ENCODE measurements around the gene GRPR.

Gene GRPR

GRCh38 chrX:16123222-16123786 lies at the start of gene GRPR:
Gene GRPR (plus strand): TSS chrX:16123565. CDS start chrX:16123954, 389 bp downstream.
- Mint-ChIP-seq H3K9me3 (peaks cover 2% of the 10 kb centered on the region), H3K36me3 (no peaks in the 10 kb centered on the region), H3K4me1 (peaks cover 24% of the 10 kb centered on the region), H3K27ac (no peak within 1 kb of the TSS), H3K4me3 (no peak within 1 kb of the TSS), H3K27me3 (peaks cover 9% of the 10 kb centered on the region)
- DNase-seq = peak; percentile 72
- CTCF ChIA-PET = interaction anchor here (0.6 to 0.9 kb wide), 2 partner anchors 89 to 548 kb away, joined by 3 to 4 read pairs; no protein-coding TSS in a partner anchor

GRCh38 chrX:16075087-16075486 lies 48.3 kb upstream of the GRPR start:
- no peak overlapping the region for H3K27ac Mint-ChIP-seq
- no peaks in the 10 kb centered on the region for H3K27me3 Mint-ChIP-seq
- no peaks in the 10 kb centered on the region for H3K9me3 Mint-ChIP-seq
- no peak for DNase-seq
- no peaks in the 10 kb centered on the region for H3K4me1 Mint-ChIP-seq
- no peaks in the 10 kb centered on the region for H3K36me3 Mint-ChIP-seq
- H3K4me3 Mint-ChIP-seq = no peak overlapping the region
- CTCF ChIA-PET = no interaction called here

GRCh38 chrX:16076834-16077233 lies 46.5 kb upstream of the GRPR start:
- DNase-seq = no peak
- no peak overlapping the region for H3K4me3 Mint-ChIP-seq
- no peaks in the 10 kb centered on the region for H3K4me1 Mint-ChIP-seq
- no peaks in the 10 kb centered on the region for H3K9me3 Mint-ChIP-seq
- CTCF ChIA-PET = no interaction called here
- no peaks in the 10 kb centered on the region for H3K36me3 Mint-ChIP-seq
- no peaks in the 10 kb centered on the region for H3K27me3 Mint-ChIP-seq
- H3K27ac Mint-ChIP-seq = no peak overlapping the region

GRCh38 chrX:16077811-16078210 lies 45.6 kb upstream of the GRPR start:
- Mint-ChIP-seq H3K4me3 (no peak overlapping the region), H3K36me3 (no peaks in the 10 kb centered on the region), H3K9me3 (no peaks in the 10 kb centered on the region), H3K27me3 (no peaks in the 10 kb centered on the region), H3K4me1 (no peaks in the 10 kb centered on the region), H3K27ac (no peak overlapping the region)
- DNase-seq = no peak
- CTCF ChIA-PET = no interaction called here

- Mint-ChIP-seq H3K27me3 (no peaks in the 10 kb centered on the region), H3K36me3 (no peaks in the 10 kb centered on the region), H3K27ac (no peak overlapping the region), H3K4me3 (no peak overlapping the region), H3K4me1 (no peaks in the 10 kb centered on the region), H3K9me3 (no peaks in the 10 kb centered on the region)
- no peak for DNase-seq
- CTCF ChIA-PET = no interaction called here
These were observed 42.0 kb upstream of the GRPR start for GRCh38 chrX:16081357-16081756.

GRCh38 chrX:16082470-16083085 lies 40.8 kb upstream of the GRPR start:
- DNase-seq = no peak
- CTCF ChIA-PET = no interaction called here
- no peak overlapping the region for H3K4me3 Mint-ChIP-seq

GRCh38 chrX:16087076-16087475 lies 36.3 kb upstream of the GRPR start:
- Mint-ChIP-seq H3K4me3 (no peak overlapping the region), H3K27me3 (no peaks in the 10 kb centered on the region), H3K4me1 (no peaks in the 10 kb centered on the region), H3K9me3 (no peaks in the 10 kb centered on the region), H3K27ac (no peak overlapping the region), H3K36me3 (no peaks in the 10 kb centered on the region)
- CTCF ChIA-PET = no interaction called here
- DNase-seq = no peak

More at GRCh38 chrX:16082470-16083085, 40.8 kb upstream of the GRPR start:
- no peaks in the 10 kb centered on the region for H3K4me1 Mint-ChIP-seq
- no peaks in the 10 kb centered on the region for H3K27me3 Mint-ChIP-seq
- H3K36me3 Mint-ChIP-seq = no peaks in the 10 kb centered on the region
- no peaks in the 10 kb centered on the region for H3K9me3 Mint-ChIP-seq
- no peak overlapping the region for H3K27ac Mint-ChIP-seq

GRCh38 chrX:16089086-16089485 lies 34.3 kb upstream of the GRPR start:
- CTCF ChIA-PET = no interaction called here
- Mint-ChIP-seq H3K27me3 (no peaks in the 10 kb centered on the region), H3K27ac (no peak overlapping the region), H3K4me3 (no peak overlapping the region), H3K9me3 (no peaks in the 10 kb centered on the region), H3K4me1 (no peaks in the 10 kb centered on the region), H3K36me3 (no peaks in the 10 kb centered on the region)
- no peak for DNase-seq

GRCh38 chrX:16096141-16096540 lies 27.2 kb upstream of the GRPR start:
- Mint-ChIP-seq H3K27me3 (no peaks in the 10 kb centered on the region), H3K9me3 (no peaks in the 10 kb centered on the region), H3K4me1 (no peaks in the 10 kb centered on the region), H3K4me3 (no peak overlapping the region), H3K36me3 (no peaks in the 10 kb centered on the region), H3K27ac (no peak overlapping the region)
- CTCF ChIA-PET = no interaction called here
- DNase-seq = no peak

GRCh38 chrX:16100673-16101072 lies 22.7 kb upstream of the GRPR start:
- H3K4me3 Mint-ChIP-seq = no peak overlapping the region
- CTCF ChIA-PET = no interaction called here
- H3K27ac Mint-ChIP-seq = no peak overlapping the region

GRCh38 chrX:16101581-16101980 lies 21.8 kb upstream of the GRPR start:
- CTCF ChIA-PET = no interaction called here
- Mint-ChIP-seq H3K4me3 (no peak overlapping the region), H3K27ac (no peak overlapping the region), H3K9me3 (no peaks in the 10 kb centered on the region), H3K27me3 (peaks cover 5% of the 10 kb centered on the region), H3K36me3 (no peaks in the 10 kb centered on the region), H3K4me1 (no peaks in the 10 kb centered on the region)
- DNase-seq = no peak

More at GRCh38 chrX:16100673-16101072, 22.7 kb upstream of the GRPR start:
- H3K9me3 Mint-ChIP-seq = no peaks in the 10 kb centered on the region
- no peaks in the 10 kb centered on the region for H3K36me3 Mint-ChIP-seq
- DNase-seq = no peak
- peaks cover 5% of the 10 kb centered on the region for H3K27me3 Mint-ChIP-seq
- H3K4me1 Mint-ChIP-seq = no peaks in the 10 kb centered on the region

- Mint-ChIP-seq H3K4me1 (no peaks in the 10 kb centered on the region), H3K36me3 (no peaks in the 10 kb centered on the region), H3K4me3 (no peak overlapping the region), H3K27me3 (peaks cover 5% of the 10 kb centered on the region), H3K9me3 (no peaks in the 10 kb centered on the region), H3K27ac (no peak overlapping the region)
- CTCF ChIA-PET = no interaction called here
- no peak for DNase-seq
These were observed 19.7 kb upstream of the GRPR start for GRCh38 chrX:16103625-16104024.

- CTCF ChIA-PET = no interaction called here
- H3K9me3 Mint-ChIP-seq = no peaks in the 10 kb centered on the region
- H3K4me1 Mint-ChIP-seq = peaks cover 3% of the 10 kb centered on the region
- no peak overlapping the region for H3K27ac Mint-ChIP-seq
- H3K36me3 Mint-ChIP-seq = no peaks in the 10 kb centered on the region
- no peaks in the 10 kb centered on the region for H3K27me3 Mint-ChIP-seq
- H3K4me3 Mint-ChIP-seq = no peak overlapping the region
- DNase-seq = no peak
These were observed 10.9 kb upstream of the GRPR start for GRCh38 chrX:16112428-16112827.

GRCh38 chrX:16113978-16114565 lies 9.3 kb upstream of the GRPR start:
- peaks cover 9% of the 10 kb centered on the region for H3K4me1 Mint-ChIP-seq
- no peak overlapping the region for H3K4me3 Mint-ChIP-seq
- CTCF ChIA-PET = no interaction called here

GRCh38 chrX:16114611-16115010 lies 8.8 kb upstream of the GRPR start:
- Mint-ChIP-seq H3K27ac (no peak overlapping the region), H3K4me1 (peaks cover 14% of the 10 kb centered on the region), H3K4me3 (no peak overlapping the region), H3K36me3 (no peaks in the 10 kb centered on the region), H3K9me3 (peaks cover 2% of the 10 kb centered on the region), H3K27me3 (no peaks in the 10 kb centered on the region)
- DNase-seq = no peak
- CTCF ChIA-PET = no interaction called here

More at GRCh38 chrX:16113978-16114565, 9.3 kb upstream of the GRPR start:
- no peak overlapping the region for H3K27ac Mint-ChIP-seq
- DNase-seq = no peak
- no peaks in the 10 kb centered on the region for H3K36me3 Mint-ChIP-seq
- H3K9me3 Mint-ChIP-seq = peaks cover 2% of the 10 kb centered on the region
- no peaks in the 10 kb centered on the region for H3K27me3 Mint-ChIP-seq

All from activated naive CD4-positive, alpha-beta T cell treated with anti-CD3 and anti-CD28 coated beads, Interleukin-2, amount 10 ng/mL, durations not matched to agents 7 days and 5 days (primary cell).